Neural progenitor cell (in vitro differentiated cells): Measurements from ENCODE around the gene C19orf73. TPM values are rescaled to one million over a fixed set of nuclear protein-coding genes. Genes with fewer than 3 reads are reported as not detected.
"Not testable (repeated sequence)": the region's sequence is repeated elsewhere in the genome, so short reads cannot be mapped to it uniquely, and the experiment has no call there.

Source experiments
- DNase-seq: peaks from one replicate; pipeline ENCODE4 v3.0.0-alpha.2; 2016; ENCODE audit warnings: low spot score
- H2AFZ ChIP-seq: fragments of 200-600 bp; sonication (generic); replicated peaks from 2 replicates; pipeline ENCODE4 v1.6.1; 2016; ENCODE audit warnings: antibody characterized with exemption
- H3F3A ChIP-seq: fragments of 200-600 bp; sonication (generic); 2 replicates; pipeline ENCODE4 v1.6.1; 2016; ENCODE audit warnings: antibody characterized with exemption, low read depth
- H3K27ac ChIP-seq: fragments of 200-600 bp; sonication (generic); 2 replicates; pipeline ENCODE4 v1.5.1; 2016; ENCODE audit warnings: mild to moderate bottlenecking
- H3K27me3 ChIP-seq: fragments of 200-600 bp; sonication (generic); 2 replicates; pipeline ENCODE4 v1.6.1; 2016; ENCODE audit warnings: mild to moderate bottlenecking, moderate library complexity
- H3K36me3 ChIP-seq: fragments of 200-600 bp; sonication (generic); 2 replicates; pipeline ENCODE4 v1.5.1; 2016
- H3K4me1 ChIP-seq: fragments of 200-600 bp; sonication (generic); 2 replicates; pipeline ENCODE4 v1.6.1; 2016; ENCODE audit warnings: mixed run types
- H3K4me2 ChIP-seq: fragments of 200-600 bp; sonication (generic); 2 replicates; pipeline ENCODE4 v1.6.1; 2016
- H3K4me3 ChIP-seq: fragments of 200-600 bp; sonication (generic); 2 replicates; pipeline ENCODE4 v1.5.1; 2016
- H3K79me2 ChIP-seq: fragments of 200-600 bp; sonication (generic); 2 replicates; pipeline ENCODE4 v1.6.1; 2016; ENCODE audit warnings: low read depth
- H3K9ac ChIP-seq: fragments of 200-600 bp; sonication (generic); 2 replicates; pipeline ENCODE4 v1.6.1; 2016
- H3K9me3 ChIP-seq: fragments of 200-600 bp; sonication (generic); 2 replicates; pipeline ENCODE4 v1.5.1; 2016; ENCODE audit warnings: low read depth
- H4K20me1 ChIP-seq: fragments of 200-600 bp; sonication (generic); 2 replicates; pipeline ENCODE4 v1.6.1; 2016; ENCODE audit warnings: low read depth
- H3K27ac Mint-ChIP-seq: 3 replicates; pipeline ENCODE4 v1.8.0; 2021; ENCODE audit warnings: mixed read lengths
- H3K27me3 Mint-ChIP-seq: 2 replicates; pipeline ENCODE4 v1.8.0; 2022; ENCODE audit warnings: low read depth, mild to moderate bottlenecking, inconsistent platforms, moderate library complexity, mixed read lengths; ENCODE audit not compliant: insufficient read depth
- H3K36me3 Mint-ChIP-seq: 3 replicates; pipeline ENCODE4 v1.8.0; 2021; ENCODE audit warnings: mixed read lengths
- H3K4me1 Mint-ChIP-seq: 3 replicates; pipeline ENCODE4 v1.8.0; 2021; ENCODE audit warnings: mixed read lengths
- H3K4me3 Mint-ChIP-seq: 3 replicates; pipeline ENCODE4 v1.8.0; 2021; ENCODE audit warnings: mild to moderate bottlenecking, moderate library complexity, mixed read lengths
- H3K9me3 Mint-ChIP-seq: 3 replicates; pipeline ENCODE4 v1.8.0; 2020; ENCODE audit warnings: mixed read lengths
- CTCF ChIP-seq: fragments of 200-600 bp; sonication (generic); IDR thresholded peaks from 2 replicates; pipeline ENCODE4 v1.5.1; 2017; ENCODE audit warnings: antibody characterized with exemption, mild to moderate bottlenecking
- EZH2 ChIP-seq: fragments of 200-600 bp; sonication (generic); IDR thresholded peaks from 2 replicates; pipeline ENCODE4 v1.6.1; 2017; ENCODE audit warnings: antibody characterized with exemption, mild to moderate bottlenecking, moderate library complexity
- EZH2phosphoT487 ChIP-seq: fragments of 200-600 bp; sonication (generic); IDR thresholded peaks from 2 replicates; pipeline ENCODE4 v1.6.1; 2017; ENCODE audit warnings: antibody characterized with exemption
- total RNA-seq: library from RNA; depleted of rRNA; stranded (reverse); fragments of >200 nt; gene quantifications from 2 replicates; pipeline ENCODE4 v1.2.3, GENCODE V29; 2015; ENCODE audit warnings: low replicate concordance

The C19orf73 gene
- total RNA-seq, 1 donor from 2014 or later = not detected

GRCh38 chr19:49148044-49148682, 29.2 kb upstream of the C19orf73 start:
- TF ChIP-seq EZH2 (no peak), CTCF (no peak), EZH2phosphoT487 (no peak)
- H3F3A ChIP-seq = peaks cover 62% of the 10 kb centered on the region
- H3K27ac ChIP-seq = no peak overlapping the region
- peaks cover 37% of the 10 kb centered on the region for H3K4me1 Mint-ChIP-seq
- no peak overlapping the region for H3K9ac ChIP-seq
- no peak for DNase-seq
- H3K36me3 ChIP-seq = no peaks in the 10 kb centered on the region
- H3K27me3 Mint-ChIP-seq = no peaks in the 10 kb centered on the region
- H2AFZ ChIP-seq = peak overlapping the region; percentile 68
- H3K27ac Mint-ChIP-seq = no peak overlapping the region
- no peaks in the 10 kb centered on the region for H3K79me2 ChIP-seq
- peaks cover 26% of the 10 kb centered on the region for H3K27me3 ChIP-seq
- H3K4me2 ChIP-seq = peak overlapping the region; percentile 89
- H3K4me3 ChIP-seq = peak overlapping the region; percentile 67
- no peaks in the 10 kb centered on the region for H3K9me3 Mint-ChIP-seq
- H3K4me3 Mint-ChIP-seq = peak overlapping the region; percentile 96
- H3K36me3 Mint-ChIP-seq = no peaks in the 10 kb centered on the region
- peaks cover 16% of the 10 kb centered on the region for H3K4me1 ChIP-seq
- no peaks in the 10 kb centered on the region for H3K9me3 ChIP-seq
- peaks cover 6% of the 10 kb centered on the region for H4K20me1 ChIP-seq

GRCh38 chr19:49146408-49146770, 27.4 kb upstream of the C19orf73 start:
- H3K27me3 ChIP-seq, H3K27me3 Mint-ChIP-seq, H3K9me3 ChIP-seq, H3K27ac ChIP-seq, H4K20me1 ChIP-seq, H3K9me3 Mint-ChIP-seq, H3K9ac ChIP-seq, H3K36me3 Mint-ChIP-seq, H3K79me2 ChIP-seq, H3K36me3 ChIP-seq: not testable (repeated sequence)
- Mint-ChIP-seq H3K4me1 (peaks cover 41% of the 10 kb centered on the region), H3K4me3 (peak overlapping the region; percentile 82), H3K27ac (peak overlapping the region; percentile 46)
- peak; percentile 86 for DNase-seq
- peak overlapping the region; percentile 28 for H2AFZ ChIP-seq
- H3K4me2 ChIP-seq = peak overlapping the region; percentile 59
- peaks cover 53% of the 10 kb centered on the region for H3F3A ChIP-seq
- peaks cover 16% of the 10 kb centered on the region for H3K4me1 ChIP-seq
- H3K4me3 ChIP-seq = peak overlapping the region; percentile 38

- Histone ChIP-seq H3K4me1 (peaks cover 16% of the 10 kb centered on the region), H3K9me3 (no peaks in the 10 kb centered on the region), H3K36me3 (no peaks in the 10 kb centered on the region), H3K27me3 (peaks cover 2% of the 10 kb centered on the region), H3K27ac (no peak overlapping the region), H3K4me2 (peak overlapping the region; percentile 59), H2AFZ (peak overlapping the region; percentile 81), H3K4me3 (peak overlapping the region; percentile 38), H3K9ac (no peak overlapping the region), H3F3A (peaks cover 47% of the 10 kb centered on the region), H3K79me2 (no peaks in the 10 kb centered on the region), H4K20me1 (peaks cover 6% of the 10 kb centered on the region)
- Mint-ChIP-seq H3K9me3 (no peaks in the 10 kb centered on the region), H3K36me3 (no peaks in the 10 kb centered on the region), H3K27ac (peak overlapping the region; percentile 95), H3K4me3 (peak overlapping the region; percentile 82), H3K27me3 (peaks cover 3% of the 10 kb centered on the region), H3K4me1 (peaks cover 38% of the 10 kb centered on the region)
- DNase-seq = peak; percentile 98
- peak; percentile 28 for TF ChIP-seq EZH2phosphoT487
- TF ChIP-seq CTCF = peak; percentile 94
- no peak for TF ChIP-seq EZH2
Observed at GRCh38 chr19:49145573-49146407, 26.8 kb upstream of the C19orf73 start.
